Measurements from ENCODE around the gene USP25. TPM values are rescaled to one million over a fixed set of nuclear protein-coding genes. Genes with fewer than 3 reads are reported as not detected.

The USP25 gene
- total RNA-seq, 1 donor from 2014 or later: 82.8 TPM

GRCh38 chr21:15809065-15809464 lies 79.3 kb downstream of the USP25 start:
- DNase-seq (ENCODE audit: low spot score in 2 of 2, unreplicated experiment in 2 of 2): no peak
- Mint-ChIP-seq H3K4me3 (no peak overlapping the region), H3K27ac (peak overlapping the region; percentile 13), H3K27me3 (ENCODE audit: low read depth) (no peaks in the 10 kb centered on the region), H3K4me1 (peaks cover 26% of the 10 kb centered on the region), H3K36me3 (peaks cover 42% of the 10 kb centered on the region), H3K9me3 (peaks cover 15% of the 10 kb centered on the region)
- TF ChIP-seq CTCF (IDR thresholded peaks at IDR 0.05; ENCODE audit: unreplicated experiment): no peak

GRCh38 chr21:15809818-15810217 lies 80.0 kb downstream of the USP25 start:
- no peak overlapping the region for H3K27ac Mint-ChIP-seq

GRCh38 chr21:15815285-15815684 lies 85.5 kb downstream of the USP25 start:
- peaks cover 37% of the 10 kb centered on the region for H3K9me3 Mint-ChIP-seq
- H3K4me1 Mint-ChIP-seq: peaks cover 5% of the 10 kb centered on the region
- no peak for TF ChIP-seq CTCF (IDR thresholded peaks at IDR 0.05; ENCODE audit: unreplicated experiment)
- peaks cover 65% of the 10 kb centered on the region for H3K36me3 Mint-ChIP-seq
- H3K27ac Mint-ChIP-seq: no peak overlapping the region
- DNase-seq (ENCODE audit: low spot score in 2 of 2, unreplicated experiment in 2 of 2): no peak
- H3K4me3 Mint-ChIP-seq: no peak overlapping the region
- no peaks in the 10 kb centered on the region for H3K27me3 Mint-ChIP-seq (ENCODE audit: low read depth)

More at GRCh38 chr21:15809818-15810217, 80.0 kb downstream of the USP25 start:
- no peak for DNase-seq (ENCODE audit: low spot score in 2 of 2, unreplicated experiment in 2 of 2)
- H3K4me3 Mint-ChIP-seq: no peak overlapping the region
- TF ChIP-seq CTCF (IDR thresholded peaks at IDR 0.05; ENCODE audit: unreplicated experiment): no peak
- peaks cover 50% of the 10 kb centered on the region for H3K36me3 Mint-ChIP-seq
- peaks cover 22% of the 10 kb centered on the region for H3K9me3 Mint-ChIP-seq
- peaks cover 26% of the 10 kb centered on the region for H3K4me1 Mint-ChIP-seq
- no peaks in the 10 kb centered on the region for H3K27me3 Mint-ChIP-seq (ENCODE audit: low read depth)

GRCh38 chr21:15820327-15820726 lies 90.5 kb downstream of the USP25 start:
- peaks cover 38% of the 10 kb centered on the region for H3K36me3 Mint-ChIP-seq
- peaks cover 12% of the 10 kb centered on the region for H3K9me3 Mint-ChIP-seq
- H3K4me3 Mint-ChIP-seq: no peak overlapping the region
- TF ChIP-seq CTCF (IDR thresholded peaks at IDR 0.05; ENCODE audit: unreplicated experiment): no peak
- peaks cover 12% of the 10 kb centered on the region for H3K4me1 Mint-ChIP-seq
- H3K27ac Mint-ChIP-seq: no peak overlapping the region
- DNase-seq (ENCODE audit: low spot score in 2 of 2, unreplicated experiment in 2 of 2): no peak
- H3K27me3 Mint-ChIP-seq (ENCODE audit: low read depth): no peaks in the 10 kb centered on the region

- TF ChIP-seq CTCF (IDR thresholded peaks at IDR 0.05; ENCODE audit: unreplicated experiment): no peak
- Mint-ChIP-seq H3K27me3 (ENCODE audit: low read depth) (no peaks in the 10 kb centered on the region), H3K36me3 (peaks cover 32% of the 10 kb centered on the region), H3K27ac (no peak overlapping the region), H3K4me1 (peaks cover 12% of the 10 kb centered on the region), H3K4me3 (no peak overlapping the region), H3K9me3 (peaks cover 7% of the 10 kb centered on the region)
- DNase-seq (ENCODE audit: low spot score in 2 of 2, unreplicated experiment in 2 of 2): no peak
These were observed 91.1 kb downstream of the USP25 start for GRCh38 chr21:15820852-15821379.
